GM12872 (cell line): ENCODE measurements around the gene MMP27.

Experiments
- CTCF ChIP-seq: IDR thresholded peaks from 3 replicates; pipeline ENCODE4 v1.5.1; 2011; ENCODE audit warnings: low read depth, mild to moderate bottlenecking, low read length, moderate library complexity; ENCODE audit not compliant: insufficient read depth

The MMP27 gene

GRCh38 chr11:102664001-102664752 is 41.4 kb downstream of the MMP27 start:
- peak; percentile 69 for TF ChIP-seq CTCF

GRCh38 chr11:102662607-102663006 is 43.0 kb downstream of the MMP27 start:
- TF ChIP-seq CTCF: no peak

GRCh38 chr11:102661040-102661439 is 44.5 kb downstream of the MMP27 start:
- TF ChIP-seq CTCF: no peak

GRCh38 chr11:102656528-102656927 is 49.0 kb downstream of the MMP27 start:
- TF ChIP-seq CTCF: no peak

- no peak for TF ChIP-seq CTCF
These were observed 50.0 kb downstream of the MMP27 start for GRCh38 chr11:102655547-102655946.

- TF ChIP-seq CTCF: no peak
These were observed 50.8 kb downstream of the MMP27 start for GRCh38 chr11:102654761-102655160.

GRCh38 chr11:102653744-102654291 is 51.8 kb downstream of the MMP27 start:
- TF ChIP-seq CTCF: no peak
